Measurements from ENCODE around the gene KY. TPM values are rescaled to one million over a fixed set of nuclear protein-coding genes. Genes with fewer than 3 reads are reported as not detected.

Gene KY
- total RNA-seq, 1 experiment from 2014 or later = not detected

- Histone ChIP-seq H3K27me3 (replicated peaks; ENCODE audit: insufficient read depth, low read depth, low read length, poor library complexity) (no peaks in the 10 kb centered on the region), H3K4me3 (ENCODE audit: low read depth, low read length, poor library complexity, severe bottlenecking) (no peak overlapping the region), H3K9me3 (ENCODE audit: low read depth, low read length, poor library complexity, severe bottlenecking) (no peaks in the 10 kb centered on the region), H3K36me3 (ENCODE audit: insufficient read depth, low read length, poor library complexity, severe bottlenecking) (no peaks in the 10 kb centered on the region), H3K4me1 (ENCODE audit: insufficient read depth, low read length, poor library complexity, severe bottlenecking) (no peaks in the 10 kb centered on the region), H3K27ac (ENCODE audit: low read depth, low read length, poor library complexity, severe bottlenecking) (no peak overlapping the region)
- intact Hi-C loops (cut with micrococcal nuclease; ENCODE audit: unreplicated experiment) = no loop called here
- no TSS peak for BruUV-seq (replicated peaks)
- DNase-seq (ENCODE audit: low spot score) = no peak
- TF ChIP-seq CTCF (conservative IDR thresholded peaks at IDR 0.05; ENCODE audit: low read depth, low read length) = no peak
- no peak for TF ChIP-seq EZH2 (IDR thresholded peaks at IDR 0.05; ENCODE audit: borderline replicate concordance, low read depth, low read length, poor library complexity, severe bottlenecking)
- POLR2A ChIA-PET (ENCODE audit: low non-redundant PET) = no interaction called here
- CTCF ChIA-PET = no interaction called here
These were observed 47.2 kb upstream of the KY start for GRCh38 chr3:134697830-134698689.

- H3K9me3 ChIP-seq (ENCODE audit: low read depth, low read length, poor library complexity, severe bottlenecking) = no peaks in the 10 kb centered on the region
- H3K36me3 ChIP-seq (ENCODE audit: insufficient read depth, low read length, poor library complexity, severe bottlenecking) = no peaks in the 10 kb centered on the region
- no peak for TF ChIP-seq CTCF (conservative IDR thresholded peaks at IDR 0.05; ENCODE audit: low read depth, low read length)
- no peak for TF ChIP-seq EZH2 (IDR thresholded peaks at IDR 0.05; ENCODE audit: borderline replicate concordance, low read depth, low read length, poor library complexity, severe bottlenecking)
- POLR2A ChIA-PET (ENCODE audit: low non-redundant PET) = no interaction called here
- intact Hi-C loops (cut with micrococcal nuclease; ENCODE audit: unreplicated experiment) = no loop called here
- no peaks in the 10 kb centered on the region for H3K4me1 ChIP-seq (ENCODE audit: insufficient read depth, low read length, poor library complexity, severe bottlenecking)
- CTCF ChIA-PET = no interaction called here
- no TSS peak for BruUV-seq (replicated peaks)
- no peak for DNase-seq (ENCODE audit: low spot score)
- H3K27me3 ChIP-seq (replicated peaks; ENCODE audit: insufficient read depth, low read depth, low read length, poor library complexity) = no peaks in the 10 kb centered on the region
- no peak overlapping the region for H3K27ac ChIP-seq (ENCODE audit: low read depth, low read length, poor library complexity, severe bottlenecking)
- H3K4me3 ChIP-seq (ENCODE audit: low read depth, low read length, poor library complexity, severe bottlenecking) = no peak overlapping the region
These were observed 45.3 kb upstream of the KY start for GRCh38 chr3:134696155-134696554.

- ChIA-PET CTCF (no interaction called here), POLR2A (ENCODE audit: low non-redundant PET) (no interaction called here)
- H3K4me3 ChIP-seq (ENCODE audit: low read depth, low read length, poor library complexity, severe bottlenecking) = no peak overlapping the region
- H3K27ac ChIP-seq (ENCODE audit: low read depth, low read length, poor library complexity, severe bottlenecking) = no peak overlapping the region
- no peaks in the 10 kb centered on the region for H3K9me3 ChIP-seq (ENCODE audit: low read depth, low read length, poor library complexity, severe bottlenecking)
- no TSS peak for BruUV-seq (replicated peaks)
- TF ChIP-seq CTCF (conservative IDR thresholded peaks at IDR 0.05; ENCODE audit: low read depth, low read length) (no peak), EZH2 (IDR thresholded peaks at IDR 0.05; ENCODE audit: borderline replicate concordance, low read depth, low read length, poor library complexity, severe bottlenecking) (no peak)
- no peaks in the 10 kb centered on the region for H3K4me1 ChIP-seq (ENCODE audit: insufficient read depth, low read length, poor library complexity, severe bottlenecking)
- intact Hi-C loops (cut with micrococcal nuclease; ENCODE audit: unreplicated experiment) = no loop called here
- no peak for DNase-seq (ENCODE audit: low spot score)
- no peaks in the 10 kb centered on the region for H3K27me3 ChIP-seq (replicated peaks; ENCODE audit: insufficient read depth, low read depth, low read length, poor library complexity)
- H3K36me3 ChIP-seq (ENCODE audit: insufficient read depth, low read length, poor library complexity, severe bottlenecking) = no peaks in the 10 kb centered on the region
These were observed 44.2 kb upstream of the KY start for GRCh38 chr3:134694946-134695543.
